HEK293T (cell line): ENCODE data around the gene NAPB.

Experiments
- CTCF ChIA-PET: fragments of 350-600 bp; formaldehyde crosslinking; extraction: SDS; loops from one replicate; lab custom pipeline; 2021; ENCODE audit warnings: antibody characterized with exemption, inconsistent platforms; lab: Yijun Ruan, JAX
- POLR2A ChIA-PET: fragments of 350-600 bp; formaldehyde crosslinking; extraction: SDS; loops from one replicate; lab custom pipeline; 2020; ENCODE audit warnings: antibody characterized with exemption, inconsistent platforms; lab: Yijun Ruan, JAX
- DNase-seq: peaks from one replicate; pipeline ENCODE4 v3.0.0; 2012; ENCODE audit warnings: mixed read lengths; ENCODE audit errors: extremely low spot score
- ARNT ChIP-seq: fragments of 450-650 bp; IDR thresholded peaks from 2 replicates; pipeline ENCODE4 v1.6.1; 2017; ENCODE audit warnings: mild to moderate bottlenecking
- BHLHE40 ChIP-seq: fragments of 450-650 bp; IDR thresholded peaks from 2 replicates; pipeline ENCODE4 v1.6.1; 2016; ENCODE audit warnings: mild to moderate bottlenecking, moderate library complexity, borderline replicate concordance
- CTBP1 ChIP-seq: fragments of 450-650 bp; IDR thresholded peaks from 2 replicates; pipeline ENCODE4 v1.6.1; 2016; ENCODE audit warnings: borderline replicate concordance
- ELF4 ChIP-seq: fragments of 450-650 bp; IDR thresholded peaks from 2 replicates; pipeline ENCODE4 v1.6.1; 2017; ENCODE audit warnings: antibody characterized with exemption
- FOXA1 ChIP-seq: fragments of 450-650 bp; IDR thresholded peaks from 2 replicates; pipeline ENCODE4 v1.6.1; 2016; ENCODE audit warnings: mild to moderate bottlenecking
- FOXK2 ChIP-seq: fragments of 450-650 bp; IDR thresholded peaks from 2 replicates; pipeline ENCODE4 v1.6.1; 2016; ENCODE audit warnings: mild to moderate bottlenecking
- FOXM1 ChIP-seq: fragments of 450-650 bp; IDR thresholded peaks from 2 replicates; pipeline ENCODE4 v1.6.1; 2017; ENCODE audit warnings: mild to moderate bottlenecking, borderline replicate concordance
- HDGF ChIP-seq: fragments of 450-650 bp; IDR thresholded peaks from 2 replicates; pipeline ENCODE4 v1.6.1; 2017; ENCODE audit warnings: antibody characterized with exemption, borderline replicate concordance
- L3MBTL2 ChIP-seq: fragments of 450-650 bp; conservative IDR thresholded peaks from 2 replicates; pipeline ENCODE4 v1.6.1; 2016; ENCODE audit warnings: mild to moderate bottlenecking
- LEF1 ChIP-seq: fragments of 450-650 bp; IDR thresholded peaks from 2 replicates; pipeline ENCODE4 v1.6.1; 2017; ENCODE audit warnings: mild to moderate bottlenecking, borderline replicate concordance
- NFRKB ChIP-seq: fragments of 450-650 bp; IDR thresholded peaks from 2 replicates; pipeline ENCODE4 v1.6.1; 2016; ENCODE audit warnings: mild to moderate bottlenecking, moderate library complexity
- SP1 ChIP-seq: fragments of 450-650 bp; IDR thresholded peaks from 2 replicates; pipeline ENCODE4 v1.6.1; 2017
- SUZ12 ChIP-seq: fragments of 450-650 bp; IDR thresholded peaks from 2 replicates; pipeline ENCODE4 v1.6.1; 2016; ENCODE audit warnings: mild to moderate bottlenecking
- TARDBP ChIP-seq: fragments of 450-650 bp; IDR thresholded peaks from 2 replicates; pipeline ENCODE4 v1.6.1; 2016
- ZNF384 ChIP-seq: fragments of 450-650 bp; IDR thresholded peaks from 2 replicates; pipeline ENCODE4 v1.6.1; 2016
- TF ChIP-seq, protein P1 (sequence below): fragments of 450-650 bp; IDR thresholded peaks from 2 replicates; pipeline ENCODE4 v1.6.1; 2016

The NAPB gene

DNA sequence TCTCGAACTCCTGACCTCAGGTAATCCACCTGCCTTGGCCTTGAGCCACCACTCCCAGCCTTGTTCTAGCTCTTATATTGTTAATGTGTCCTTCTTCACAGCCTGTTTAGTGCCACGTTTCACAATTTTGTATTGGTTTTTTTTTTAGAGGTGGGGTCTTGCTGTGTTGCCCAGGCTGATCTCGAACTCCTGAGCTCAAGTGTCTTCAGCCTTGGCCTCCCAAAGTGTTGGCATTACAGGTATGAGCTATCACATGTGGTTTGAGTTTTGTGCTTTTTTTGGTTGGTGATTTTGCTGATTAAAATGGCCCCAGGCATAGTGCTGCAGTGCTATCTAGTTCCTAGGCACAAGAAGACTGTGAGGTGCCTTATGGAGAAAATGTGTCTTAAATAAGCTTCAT, 12.3 kb upstream of the NAPB start:
- TF ChIP-seq HDGF (no peak), ARNT (no peak)
- ChIA-PET CTCF (no interaction called here), POLR2A (interaction anchor here (1.6 kb wide), 1 partner anchor 12 kb away, joined by 8 read pairs; the partner anchor contains the start of gene NAPB)
- no peak for DNase-seq

DNA sequence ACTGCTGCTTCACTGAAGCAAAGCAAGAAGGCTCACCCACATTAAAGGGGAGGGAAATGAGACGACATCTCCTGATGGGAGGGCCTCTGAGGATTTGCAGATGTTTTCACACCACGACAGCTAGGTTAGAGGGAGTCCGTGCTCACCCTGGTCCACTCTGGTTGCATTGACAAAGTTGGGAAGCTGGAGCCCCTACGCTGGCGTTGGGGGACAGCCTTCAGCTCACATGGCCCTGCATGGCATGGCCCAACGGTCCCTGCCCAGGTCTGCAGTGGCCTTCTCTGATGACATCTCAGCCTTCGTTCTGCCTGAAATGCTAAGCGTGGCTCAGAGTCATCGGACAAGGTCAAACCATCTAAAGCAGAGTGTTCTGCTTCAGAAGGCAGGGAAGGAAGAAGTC, 3.8 kb upstream of the NAPB start:
- ChIA-PET POLR2A (no interaction called here), CTCF (no interaction called here)
- no peak for DNase-seq
- TF ChIP-seq BHLHE40, result no peak
- TF ChIP-seq FOXA1, result no peak
- TF ChIP-seq, protein P1, sequence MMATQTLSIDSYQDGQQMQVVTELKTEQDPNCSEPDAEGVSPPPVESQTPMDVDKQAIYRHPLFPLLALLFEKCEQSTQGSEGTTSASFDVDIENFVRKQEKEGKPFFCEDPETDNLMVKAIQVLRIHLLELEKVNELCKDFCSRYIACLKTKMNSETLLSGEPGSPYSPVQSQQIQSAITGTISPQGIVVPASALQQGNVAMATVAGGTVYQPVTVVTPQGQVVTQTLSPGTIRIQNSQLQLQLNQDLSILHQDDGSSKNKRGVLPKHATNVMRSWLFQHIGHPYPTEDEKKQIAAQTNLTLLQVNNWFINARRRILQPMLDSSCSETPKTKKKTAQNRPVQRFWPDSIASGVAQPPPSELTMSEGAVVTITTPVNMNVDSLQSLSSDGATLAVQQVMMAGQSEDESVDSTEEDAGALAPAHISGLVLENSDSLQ, result no peak
- no peak for TF ChIP-seq FOXK2
- no peak for TF ChIP-seq ELF4
- no peak for TF ChIP-seq ARNT
- no peak for TF ChIP-seq FOXM1
- no peak for TF ChIP-seq SUZ12
- no peak for TF ChIP-seq L3MBTL2
- TF ChIP-seq SP1, result no peak
- TF ChIP-seq CTBP1, result no peak
- TF ChIP-seq ZNF384, result no peak
- no peak for TF ChIP-seq LEF1
- no peak for TF ChIP-seq NFRKB
- TF ChIP-seq HDGF, result no peak
- TF ChIP-seq TARDBP, result no peak

DNA sequence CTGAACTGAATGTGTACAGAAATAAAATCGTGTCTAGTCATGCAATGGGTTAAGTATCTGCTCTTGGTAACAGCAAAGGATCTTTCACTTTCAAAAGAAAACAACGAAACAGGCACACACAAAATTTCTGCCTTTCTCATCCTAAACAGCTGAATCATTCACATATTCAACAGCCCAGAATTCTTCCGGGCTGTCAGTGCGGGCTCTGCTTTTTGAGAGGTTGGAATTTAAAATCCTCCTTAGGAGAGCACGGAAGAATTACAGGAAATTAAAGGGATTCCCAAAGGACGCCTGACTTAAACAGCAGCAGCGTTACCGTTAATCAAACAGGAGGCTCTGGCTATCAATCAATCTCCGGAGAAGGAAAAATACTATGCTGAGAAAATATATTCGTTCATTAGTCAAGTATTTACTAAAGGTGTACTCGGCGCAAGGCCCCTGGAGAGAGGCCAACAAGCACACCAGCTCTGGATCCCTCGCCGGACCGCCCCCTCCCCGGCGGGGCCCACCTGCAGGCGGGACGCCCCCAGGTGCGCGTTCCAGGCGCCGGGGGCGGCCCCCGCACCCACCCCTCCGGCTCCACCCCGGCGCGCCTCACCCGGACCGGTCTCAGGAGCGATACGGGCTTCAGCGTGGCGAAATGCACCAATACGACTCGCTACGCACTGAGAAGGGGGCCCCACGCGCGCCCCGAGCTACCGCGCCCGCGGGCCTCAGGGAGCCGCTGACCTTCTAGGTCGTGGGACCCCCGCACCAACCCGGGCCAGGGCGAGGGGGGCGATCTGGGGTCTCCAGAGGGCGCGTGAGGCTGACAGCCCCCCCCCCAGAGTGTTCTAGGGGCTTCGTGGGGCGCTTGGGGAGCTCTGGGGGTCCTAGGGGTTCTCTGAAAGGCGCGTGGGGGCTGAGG, 1.0 kb downstream of the NAPB start:
- ChIA-PET CTCF (interaction anchor here (0.6 kb wide), 1 partner anchor 19 kb away, joined by 6 read pairs; no protein-coding TSS in a partner anchor), POLR2A (interaction anchor here (0.8 to 1.5 kb wide), 4 partner anchors 15 to 70 kb away, joined by 3 to 4 read pairs (median 3); partner anchors contain the start of gene NXT1)
- DNase-seq, result peak; percentile 26
- TF ChIP-seq, protein P1, result peak; percentile 41
- no peak for TF ChIP-seq TARDBP

DNA sequence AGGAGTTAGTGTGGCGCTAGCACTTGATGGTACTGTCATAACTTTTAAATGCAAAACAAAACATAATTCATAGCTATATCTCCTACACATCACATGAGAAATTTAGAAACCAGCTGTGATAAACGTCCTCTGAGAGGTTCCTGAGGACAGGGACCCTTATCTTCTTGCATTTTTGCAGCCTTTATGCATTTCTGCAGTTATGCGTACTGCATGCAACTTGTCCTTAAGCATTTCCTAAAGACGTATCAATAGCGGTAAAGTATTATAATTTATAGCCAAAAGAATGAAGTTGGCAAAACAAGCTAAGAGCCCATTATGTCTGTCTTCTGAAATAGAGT, 1.7 kb downstream of the NAPB start:
- no peak for DNase-seq
- TF ChIP-seq HDGF (no peak), ELF4 (no peak), FOXK2 (no peak), ARNT (no peak), SUZ12 (no peak), LEF1 (no peak), CTBP1 (no peak), FOXA1 (no peak), FOXM1 (no peak), SP1 (no peak), NFRKB (no peak), L3MBTL2 (no peak), TARDBP (no peak), ZNF384 (no peak), BHLHE40 (no peak)
- TF ChIP-seq, protein P1, result no peak
- CTCF ChIA-PET, result interaction anchor here (0.6 kb wide), 1 partner anchor 18 kb away, joined by 6 read pairs; no protein-coding TSS in a partner anchor

DNA sequence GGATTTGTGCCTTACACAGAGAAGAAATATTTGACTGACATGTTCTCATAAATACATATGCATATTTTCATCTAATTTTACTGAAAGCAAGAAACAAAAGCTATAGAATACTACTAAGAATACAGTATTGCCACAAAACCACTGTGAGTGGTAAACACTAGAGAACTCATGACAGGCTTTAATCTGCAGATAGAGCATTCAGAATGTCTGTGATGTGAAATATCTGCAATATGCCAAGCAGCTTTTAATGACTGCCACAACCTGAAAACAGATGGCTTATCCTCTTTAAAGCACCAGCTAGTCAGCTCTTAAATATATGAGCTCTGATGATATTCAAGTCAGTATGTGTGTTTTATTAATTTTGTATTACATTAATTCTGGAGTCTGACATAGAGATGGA, 3.4 kb downstream of the NAPB start:
- TF ChIP-seq, protein P1, result no peak
- TF ChIP-seq FOXA1 (no peak), BHLHE40 (no peak), CTBP1 (no peak), FOXK2 (no peak), HDGF (no peak), ZNF384 (no peak), SUZ12 (no peak), LEF1 (no peak)
- POLR2A ChIA-PET, result no interaction called here
- CTCF ChIA-PET, result no interaction called here
- DNase-seq, result no peak

More for the DNA sequence above, 1.7 kb downstream of the NAPB start:
- POLR2A ChIA-PET, result interaction anchor here (0.8 to 1.5 kb wide), 2 partner anchors 14 to 69 kb away, joined by 3 to 4 read pairs; partner anchors contain the start of gene NXT1
